HG02973 (cell line): ENCODE measurements around the gene SLC1A3.

ENCODE experiments used
- ATAC-seq: cut with Tn5 transposase; IDR thresholded peaks from one replicate; pipeline ENCODE4 v1.9.1; 2021; ENCODE audit warnings: moderate library complexity; ENCODE audit not compliant: unreplicated experiment

Gene SLC1A3

DNA sequence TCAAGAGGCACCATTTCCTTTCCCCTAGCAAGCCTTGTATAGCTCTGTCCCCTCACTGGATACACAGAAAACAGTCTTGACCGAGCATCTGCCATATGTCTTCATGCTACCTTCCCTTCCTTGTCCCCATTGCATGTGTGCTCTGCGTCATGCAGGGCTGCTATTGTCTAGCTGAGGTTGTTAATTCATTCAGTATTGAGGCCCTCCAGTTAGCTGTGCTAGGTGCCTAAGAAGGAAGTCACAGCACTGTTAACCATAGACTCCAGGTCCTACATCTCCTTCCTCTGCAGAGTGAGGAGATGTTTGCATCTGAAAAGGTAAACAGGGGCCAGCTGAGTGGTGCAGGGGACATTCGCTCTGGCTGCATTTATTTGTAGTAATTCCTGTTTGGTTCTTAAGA, 48.2 kb downstream of the SLC1A3 start:
- no peak for ATAC-seq

DNA sequence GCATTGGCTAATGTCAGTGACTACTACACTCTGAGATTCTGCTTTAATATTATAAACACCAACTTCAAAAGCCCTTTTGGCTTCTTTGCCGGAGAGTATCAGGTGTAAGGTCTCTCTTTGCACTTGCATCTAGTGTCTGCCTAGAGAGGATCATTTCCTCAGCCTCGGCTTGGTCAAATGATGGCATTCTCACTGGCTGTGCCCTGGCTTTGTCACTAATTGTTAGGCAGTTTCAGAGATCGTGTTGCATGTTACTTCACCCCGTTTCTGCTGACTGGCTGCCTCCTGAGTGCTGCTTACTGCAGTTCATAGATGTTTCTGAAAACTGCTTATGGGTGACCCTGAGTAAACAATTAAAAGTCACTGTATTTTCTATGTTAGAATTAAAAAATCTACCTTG, 48.8 kb downstream of the SLC1A3 start:
- no peak for ATAC-seq

DNA sequence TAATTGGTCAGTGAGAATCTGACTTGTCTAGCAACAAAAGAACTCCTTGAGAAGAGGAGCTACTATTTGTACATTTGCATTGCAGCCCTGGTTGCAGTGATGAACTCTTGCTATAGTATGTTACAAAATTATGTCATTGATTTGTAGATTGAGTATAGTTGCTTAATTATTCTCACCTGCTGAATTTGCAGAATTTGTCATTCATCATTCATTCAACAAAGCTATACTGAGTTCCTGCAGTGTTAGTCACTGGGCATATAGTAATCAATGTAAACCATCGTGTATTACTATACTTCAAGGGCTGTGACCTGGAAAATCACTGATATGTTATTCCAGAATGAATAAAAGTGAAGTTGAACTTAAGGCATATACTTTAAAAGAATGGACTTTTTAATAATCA, 50.1 kb downstream of the SLC1A3 start:
- ATAC-seq = no peak

DNA sequence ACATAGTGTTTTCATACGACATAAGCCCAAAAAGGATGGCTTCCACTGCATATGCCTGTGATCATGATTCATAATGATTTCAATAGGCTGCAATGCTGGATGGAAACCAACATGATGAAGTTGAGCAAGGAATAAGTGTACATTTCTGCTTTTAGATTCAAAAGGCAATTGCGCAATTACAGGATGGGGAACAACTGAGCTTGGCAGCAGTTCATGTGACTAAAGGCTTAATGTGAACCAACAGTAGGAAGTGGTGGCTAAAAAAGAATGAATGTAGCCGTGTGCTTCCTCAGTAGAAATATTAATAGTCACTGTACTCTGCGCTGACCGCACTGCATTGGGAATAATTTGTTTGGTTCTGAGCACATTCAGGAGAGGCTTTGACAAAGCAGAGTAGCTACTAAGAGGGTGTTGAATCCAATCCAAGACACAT, 51.2 kb downstream of the SLC1A3 start:
- ATAC-seq = no peak

DNA sequence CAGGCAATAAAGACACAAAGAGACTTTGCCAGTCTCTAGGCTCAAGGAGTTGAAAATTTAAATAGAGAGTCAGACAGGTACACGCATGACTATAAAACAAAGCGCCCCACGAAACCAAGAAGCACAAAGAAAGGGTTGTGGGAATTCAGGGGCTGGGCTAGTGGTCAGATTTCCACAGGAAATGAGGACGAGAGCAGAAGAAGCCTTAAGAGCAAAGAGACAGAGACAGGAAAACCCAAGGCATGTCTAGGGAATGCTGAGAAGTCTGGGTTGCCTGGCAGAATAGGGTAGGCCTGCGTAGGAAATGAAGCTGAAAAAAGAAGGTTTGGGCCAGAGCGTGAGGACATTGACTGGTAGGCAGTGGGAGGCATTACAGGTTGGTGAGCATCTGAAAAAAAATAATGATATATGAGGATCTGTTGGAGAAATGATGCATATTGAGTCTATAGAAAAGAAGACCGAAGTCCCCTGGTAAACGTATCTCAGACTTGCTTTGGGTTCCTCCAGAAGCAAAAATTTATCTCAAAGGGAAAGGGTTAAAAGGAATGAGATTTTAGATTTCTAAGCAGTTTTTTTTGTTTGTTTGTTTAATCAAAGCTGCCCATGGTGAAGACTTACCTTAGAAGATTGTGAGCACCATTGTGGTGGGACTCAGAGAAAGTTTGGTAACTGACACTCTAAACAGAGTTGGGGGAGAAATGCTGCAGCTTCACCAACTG, 51.8 kb downstream of the SLC1A3 start:
- ATAC-seq = no peak

DNA sequence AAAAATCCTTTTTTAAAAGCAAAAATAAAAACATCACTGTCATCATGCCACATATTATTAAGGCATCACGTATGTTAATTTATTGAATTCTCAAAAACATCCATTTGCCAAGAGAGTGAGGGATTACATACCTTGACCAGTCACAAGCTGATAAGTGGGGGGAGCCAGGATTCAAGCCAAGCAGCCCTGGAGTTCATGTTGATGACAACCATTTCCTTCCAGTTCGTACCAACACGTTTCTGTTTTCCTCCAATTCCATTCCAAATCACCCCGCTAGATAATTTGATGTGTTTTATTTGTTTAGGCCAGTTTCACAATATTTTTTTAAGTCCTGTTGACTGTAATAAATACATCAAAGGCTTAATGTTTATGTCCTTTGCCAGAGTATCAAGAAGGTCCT, 53.0 kb downstream of the SLC1A3 start:
- ATAC-seq = no peak

DNA sequence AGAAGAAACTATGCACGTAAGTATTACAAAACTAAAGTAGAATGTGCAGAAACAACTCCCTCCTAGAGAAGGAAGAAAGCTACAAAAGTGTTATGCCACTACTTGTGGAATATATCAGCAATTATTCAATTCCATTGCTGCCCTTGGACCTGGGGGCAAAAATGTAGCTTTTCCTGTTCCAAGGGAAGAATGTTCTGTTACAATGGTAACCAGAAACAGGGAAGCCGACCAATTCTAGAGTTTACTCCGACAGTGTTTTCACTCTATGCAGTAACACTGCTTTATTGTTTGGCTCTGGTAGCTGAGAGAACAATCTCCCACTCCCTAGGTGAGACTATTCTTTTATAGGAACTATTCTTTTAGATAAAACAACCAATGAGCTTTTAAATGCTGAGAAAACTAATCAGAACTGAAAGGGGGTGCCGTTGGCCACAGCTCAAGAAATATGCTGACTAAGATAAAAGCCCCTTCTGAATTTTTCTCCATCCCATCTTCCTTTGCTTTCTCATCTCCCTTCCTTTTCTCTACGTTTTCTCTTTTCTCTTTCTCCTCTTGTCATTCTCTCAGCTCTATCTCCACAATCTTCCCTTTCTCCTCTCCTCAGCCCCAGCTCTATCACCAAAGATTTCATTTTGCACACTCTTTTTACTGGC, 54.1 kb downstream of the SLC1A3 start:
- ATAC-seq = no peak

DNA sequence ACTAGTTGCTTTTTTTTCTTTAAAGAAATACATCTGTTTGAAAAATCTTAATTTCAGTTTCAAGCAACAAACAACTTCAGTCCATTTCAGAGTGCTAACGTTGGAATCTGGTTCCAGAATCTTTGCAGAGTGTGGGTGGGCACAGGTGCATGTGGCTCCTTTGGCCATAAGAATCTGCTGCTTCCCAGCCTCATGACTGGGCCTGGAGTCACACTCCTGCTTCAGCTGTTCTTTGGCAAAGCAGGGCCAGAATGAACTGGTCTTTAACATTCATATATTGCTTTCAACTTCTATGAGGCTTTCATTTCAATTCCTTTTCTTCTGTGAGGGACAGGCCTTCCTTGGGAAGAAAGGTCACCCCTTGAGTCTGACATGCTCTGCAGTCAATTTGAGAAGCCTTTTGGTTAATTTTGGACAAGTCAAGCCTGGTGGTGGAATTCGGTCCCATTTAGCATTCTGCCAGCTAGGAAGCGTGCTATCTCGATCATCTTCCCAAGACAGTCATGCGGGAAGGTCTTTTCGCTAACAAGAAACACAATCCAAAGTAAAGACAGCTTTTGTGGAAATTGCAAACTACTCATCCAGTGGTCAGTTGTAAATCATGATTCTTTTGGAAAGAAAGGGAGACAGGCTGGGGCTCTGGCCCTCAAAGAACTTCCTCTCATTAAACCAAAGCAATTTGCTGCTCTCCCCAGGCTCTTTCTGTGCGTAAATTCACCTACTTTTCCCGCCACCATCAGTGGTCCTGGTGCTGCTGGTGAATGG, 55.2 kb downstream of the SLC1A3 start:
- ATAC-seq = no peak

DNA sequence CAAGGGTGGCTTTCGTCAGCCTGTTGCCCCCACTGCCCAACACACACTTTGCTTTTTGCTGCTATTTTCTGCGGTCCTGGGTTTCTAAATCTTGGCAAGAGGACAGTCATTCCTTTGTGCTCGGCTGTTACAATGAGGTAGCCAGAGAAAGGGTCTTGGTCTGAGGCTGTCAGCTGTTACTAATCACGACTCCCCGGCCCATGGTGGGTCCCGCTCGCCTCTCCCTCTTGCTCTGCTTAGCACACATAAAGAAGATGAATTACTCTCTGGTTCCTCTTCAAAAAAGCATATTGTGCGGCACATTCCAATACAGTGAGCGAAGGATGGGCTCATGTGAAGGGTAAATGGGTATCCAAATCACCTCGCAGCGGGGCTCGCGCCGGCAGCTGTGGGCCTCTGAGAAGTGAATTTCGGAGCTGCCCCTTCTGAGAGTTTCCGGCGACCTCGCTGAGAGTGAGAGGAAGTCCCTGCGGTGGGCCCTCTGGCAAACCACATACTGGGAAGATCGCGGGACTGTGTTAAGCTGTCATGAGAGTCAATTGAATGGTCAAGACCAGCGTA, 56.0 kb downstream of the SLC1A3 start:
- no peak for ATAC-seq

DNA sequence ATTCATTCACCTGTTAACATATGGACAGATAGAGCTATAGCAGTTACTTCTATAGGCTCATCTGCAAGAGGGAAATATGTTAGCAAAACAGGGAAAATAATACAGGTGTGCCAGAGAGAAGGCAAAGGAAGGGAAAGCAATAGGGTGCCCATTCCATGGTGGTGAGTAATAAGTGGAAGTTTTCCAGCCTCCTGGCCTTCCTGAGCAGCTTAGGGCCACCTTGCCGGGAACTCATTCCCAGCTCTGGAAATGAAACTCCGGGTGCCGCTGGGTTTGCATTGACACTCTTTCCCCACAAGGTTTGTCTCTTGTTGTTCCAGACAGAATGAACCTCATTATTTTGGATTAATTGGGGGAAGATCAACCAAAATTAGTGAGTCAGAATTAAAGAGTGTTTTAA, 58.4 kb downstream of the SLC1A3 start:
- no peak for ATAC-seq

DNA sequence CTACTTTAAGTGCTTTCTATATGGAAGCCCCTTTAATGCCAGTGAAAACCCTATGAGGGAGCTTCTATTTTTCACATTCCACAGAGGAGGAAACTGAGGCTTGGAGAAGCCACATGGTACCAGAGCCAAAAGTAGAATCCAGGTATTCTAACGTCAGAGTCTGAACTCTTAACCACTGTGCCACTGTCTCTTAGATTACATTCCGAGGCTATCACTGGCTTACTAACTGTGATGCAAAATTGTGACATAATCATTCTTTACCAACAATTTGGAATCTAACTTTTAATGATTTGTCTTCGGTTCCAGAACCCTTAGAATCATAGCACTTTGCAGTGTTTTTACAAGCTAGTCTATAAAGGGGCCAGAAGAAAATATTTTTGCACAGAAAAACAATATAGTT, 59.2 kb downstream of the SLC1A3 start:
- ATAC-seq = no peak

DNA sequence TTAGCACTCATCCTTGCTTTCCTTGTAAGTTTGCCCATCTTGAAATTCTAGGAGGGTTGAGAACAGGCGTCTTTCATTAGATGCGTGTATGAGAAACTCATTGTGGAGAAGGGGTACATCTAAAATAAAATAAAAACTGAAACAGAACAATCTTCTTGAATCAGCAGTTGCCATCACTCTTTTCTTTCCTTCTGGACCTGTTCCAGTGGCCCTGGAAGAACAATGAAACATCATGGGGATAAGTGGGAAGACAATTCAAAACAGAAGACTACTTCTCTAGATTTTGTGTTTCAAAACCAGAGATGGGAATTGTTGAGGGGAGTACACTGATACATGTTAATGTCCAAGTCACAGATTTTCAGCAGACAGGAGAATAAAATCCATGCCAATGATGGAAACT, 59.9 kb downstream of the SLC1A3 start:
- ATAC-seq = no peak

DNA sequence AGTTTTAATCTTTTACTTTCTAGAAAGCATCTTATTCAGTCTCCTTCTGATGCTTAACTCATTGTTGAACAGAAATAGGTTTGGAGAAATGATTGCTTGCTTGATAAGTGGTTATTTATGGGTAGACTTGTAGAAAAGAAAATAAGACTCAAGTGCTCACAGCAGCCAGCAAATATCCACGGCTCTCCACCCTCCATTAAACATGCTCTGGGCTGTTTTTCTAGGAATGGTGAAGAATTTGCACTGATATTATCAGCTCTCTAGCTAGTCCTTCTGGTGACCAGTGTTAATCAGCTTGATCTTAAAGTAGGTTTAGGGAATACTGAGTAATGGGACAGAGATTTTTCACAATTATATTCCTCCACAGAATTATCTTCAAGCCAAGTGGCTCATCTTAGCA, 60.6 kb downstream of the SLC1A3 start:
- ATAC-seq = no peak

DNA sequence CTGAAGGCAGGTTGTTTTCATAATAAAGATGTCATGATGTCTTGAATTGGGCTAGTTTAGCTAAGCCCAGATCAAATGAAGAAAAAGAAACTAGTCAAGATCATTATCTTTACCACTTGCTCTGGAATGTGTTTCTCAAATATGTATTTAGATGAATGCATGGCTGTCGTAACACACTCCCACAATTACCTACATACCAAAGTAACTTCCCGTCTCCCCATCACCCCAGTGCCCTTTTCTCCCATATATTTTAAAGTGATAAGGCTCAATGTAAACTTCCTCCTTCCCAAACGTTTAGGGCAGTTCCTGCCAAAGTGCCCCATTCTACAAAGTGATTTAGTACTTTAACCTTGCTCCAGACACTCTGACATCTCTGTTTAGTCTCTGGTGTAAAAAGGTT, 61.4 kb downstream of the SLC1A3 start:
- no peak for ATAC-seq

DNA sequence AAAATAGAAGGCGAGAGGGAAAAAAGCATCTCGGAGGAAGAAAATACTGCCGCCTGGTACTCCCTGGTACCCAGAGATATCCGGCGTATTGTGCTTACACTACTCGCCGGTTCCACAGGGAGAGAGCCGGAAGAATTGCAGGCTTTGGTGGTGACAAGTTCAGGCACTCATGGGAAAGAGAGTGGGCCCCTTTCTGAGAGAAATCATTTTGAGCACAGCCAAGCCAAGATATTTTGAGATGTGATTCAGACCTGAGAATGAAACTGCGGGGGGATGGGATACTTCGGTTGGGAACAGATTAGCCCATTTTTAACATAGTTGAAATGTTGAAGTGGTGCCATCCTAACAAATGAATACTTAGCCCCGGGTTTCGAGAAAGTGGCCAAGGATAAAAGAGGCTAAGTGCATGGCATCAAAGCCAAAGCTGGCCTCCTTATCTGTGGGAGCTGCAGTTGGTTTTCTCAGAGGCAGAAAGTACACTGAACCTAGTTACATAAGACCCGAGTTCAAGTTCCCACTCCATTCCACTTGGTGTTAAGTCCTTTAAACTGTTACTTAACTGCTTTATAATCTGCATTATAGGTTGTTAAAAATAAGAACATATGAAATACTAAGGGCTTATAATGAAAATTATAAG, 62.7 kb downstream of the SLC1A3 start:
- ATAC-seq = no peak

DNA sequence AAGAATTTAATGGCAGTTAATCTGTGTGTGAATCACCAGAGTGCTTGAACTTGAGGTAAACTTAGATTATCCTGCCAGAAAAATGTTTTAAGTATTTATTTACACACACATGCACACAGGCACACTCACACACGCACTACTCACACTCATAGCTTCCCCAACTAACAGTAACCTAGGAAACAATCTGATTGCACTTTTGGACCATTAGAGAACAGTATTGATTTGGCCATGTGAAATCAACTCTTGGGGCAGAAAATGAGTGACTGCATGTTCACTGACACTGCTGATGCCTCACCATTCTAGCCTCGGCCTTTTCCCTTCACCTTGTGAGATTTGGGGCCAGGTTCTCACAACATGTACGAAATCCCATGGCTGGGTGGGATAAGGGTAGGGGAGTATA, 64.1 kb downstream of the SLC1A3 start:
- no peak for ATAC-seq

DNA sequence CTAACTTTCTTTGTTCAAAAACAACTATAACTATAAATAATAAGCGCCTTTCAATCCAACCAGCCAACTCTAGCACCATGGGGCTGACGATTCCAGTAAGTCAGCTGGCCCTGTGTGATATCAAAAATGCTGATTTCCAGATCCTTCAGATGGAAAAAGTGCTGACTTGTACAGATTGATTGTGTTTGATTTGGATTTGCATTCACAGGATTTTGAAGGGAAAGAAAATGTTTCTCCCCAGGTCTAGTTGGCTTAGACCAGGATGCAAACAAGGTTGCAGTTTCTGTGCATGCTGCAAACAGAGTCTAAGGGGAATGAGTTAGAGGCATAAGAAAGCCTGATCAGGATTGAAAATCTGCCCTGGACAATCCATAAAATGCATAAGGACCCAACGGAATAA, 68.9 kb downstream of the SLC1A3 start:
- ATAC-seq = no peak

DNA sequence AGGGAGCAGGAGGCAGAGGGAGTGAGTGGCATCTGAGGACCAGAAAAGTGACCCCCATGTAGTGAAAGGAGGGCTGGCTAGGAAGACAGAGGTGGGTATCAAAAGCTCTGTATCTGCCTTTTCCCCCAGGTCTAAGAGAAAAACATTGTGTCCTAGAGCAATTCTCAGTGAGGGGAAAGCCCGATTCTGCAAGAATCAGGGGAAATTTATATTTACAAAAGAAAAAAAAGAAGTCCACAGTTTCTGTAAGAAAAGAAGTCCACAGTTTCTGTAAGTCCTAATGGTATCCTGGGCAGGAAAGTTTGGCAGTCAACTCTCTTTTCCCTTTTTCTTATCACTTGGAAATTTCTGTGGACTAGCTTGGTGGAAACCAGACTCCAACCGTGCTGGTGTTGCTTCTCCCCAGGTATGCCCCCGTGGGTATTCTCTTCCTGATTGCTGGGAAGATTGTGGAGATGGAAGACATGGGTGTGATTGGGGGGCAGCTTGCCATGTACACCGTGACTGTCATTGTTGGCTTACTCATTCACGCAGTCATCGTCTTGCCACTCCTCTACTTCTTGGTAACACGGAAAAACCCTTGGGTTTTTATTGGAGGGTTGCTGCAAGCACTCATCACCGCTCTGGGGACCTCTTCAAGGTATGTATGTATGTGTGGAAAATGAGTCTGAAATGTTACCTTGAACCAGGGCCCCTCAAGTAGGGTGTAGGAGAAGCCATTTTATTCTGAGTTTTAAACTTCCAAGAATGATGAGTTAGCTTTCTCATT, 73.0 kb downstream of the SLC1A3 start:
- no peak for ATAC-seq

DNA sequence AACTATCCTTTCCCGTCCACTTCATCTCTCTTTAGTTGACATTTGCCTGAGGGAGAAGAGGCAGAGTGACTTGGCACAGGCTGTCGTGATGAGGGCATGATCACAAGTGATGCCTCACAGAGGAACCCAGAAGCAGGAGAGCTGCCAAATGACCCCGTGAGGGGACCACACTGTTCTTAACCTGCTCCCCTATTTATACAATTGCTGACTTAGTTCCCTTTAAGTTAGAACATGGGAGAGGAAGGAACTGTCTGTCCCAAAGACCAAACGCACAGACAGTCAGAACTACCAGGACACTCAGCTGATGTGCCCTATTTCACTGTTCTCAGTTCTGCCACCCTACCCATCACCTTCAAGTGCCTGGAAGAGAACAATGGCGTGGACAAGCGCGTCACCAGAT, 73.7 kb downstream of the SLC1A3 start:
- no peak for ATAC-seq

DNA sequence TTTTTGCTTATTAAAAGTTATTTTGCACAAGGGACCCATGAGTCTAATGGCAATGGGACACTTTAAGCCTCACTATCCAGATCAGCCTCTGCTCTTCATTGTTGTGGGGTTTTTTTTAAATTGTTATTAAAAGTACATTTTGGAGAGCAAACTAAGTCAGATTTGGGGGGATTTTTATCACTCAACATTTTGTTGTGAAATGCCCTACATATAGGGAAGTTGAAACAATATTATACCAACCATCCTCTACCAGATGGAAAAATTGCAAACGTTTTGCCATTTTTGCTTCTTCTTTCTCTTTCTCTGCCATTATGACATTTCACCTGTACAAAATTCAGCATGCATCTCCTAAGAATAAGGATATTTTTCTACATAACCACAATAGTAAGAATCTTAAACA, 75.3 kb downstream of the SLC1A3 start:
- ATAC-seq = no peak

DNA sequence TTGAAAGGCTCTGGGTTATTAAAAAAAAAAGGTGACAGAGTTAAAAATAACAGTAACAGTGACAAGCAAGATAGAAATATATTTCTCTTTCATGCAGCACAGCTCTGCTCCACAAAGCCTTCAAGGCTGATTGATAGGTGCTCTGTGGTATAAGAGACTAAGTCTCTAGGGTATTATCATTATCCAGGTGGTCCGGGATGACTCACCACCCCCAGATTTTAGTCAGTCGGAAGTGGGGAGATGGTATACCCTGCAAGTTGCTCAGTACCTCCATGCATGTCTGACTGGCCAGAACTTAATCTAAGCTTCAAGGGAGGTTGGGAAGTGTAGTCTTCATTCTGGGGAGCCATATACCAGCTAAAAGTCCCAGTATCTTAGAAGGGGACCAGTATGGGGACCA, 76.1 kb downstream of the SLC1A3 start:
- ATAC-seq = no peak
